Kidney epithelial cell (primary cell): Measurements from ENCODE around the gene THBS4. TPM values are rescaled to one million over a fixed set of nuclear protein-coding genes. Genes with fewer than 3 reads are reported as not detected.
"Not testable (repeated sequence)": the region's sequence is repeated elsewhere in the genome, so short reads cannot be mapped to it uniquely, and the experiment has no call there.

Source experiments
- DNase-seq: peaks from one replicate; pipeline ENCODE4 v3.0.0-alpha.2; 2010; ENCODE audit warnings: low read depth
- H3K27me3 ChIP-seq: 2 replicates; pipeline ENCODE4 v1.6.0; 2011; ENCODE audit warnings: low read length; ENCODE audit not compliant: control insufficient read depth, insufficient read depth
- H3K36me3 ChIP-seq: 2 replicates; pipeline ENCODE4 v1.5.1; 2011; ENCODE audit warnings: low read length; ENCODE audit not compliant: control insufficient read depth, insufficient read depth
- H3K4me3 ChIP-seq: 2 replicates; pipeline ENCODE4 v1.5.1; 2011; ENCODE audit warnings: low read depth, mild to moderate bottlenecking, control low read depth, low read length
- CTCF ChIP-seq: IDR thresholded peaks from 2 replicates; pipeline ENCODE4 v1.5.1; 2011; ENCODE audit warnings: mild to moderate bottlenecking, moderate library complexity, low read length, control low read depth, inconsistent platforms; ENCODE audit not compliant: insufficient read depth, poor library complexity, severe bottlenecking
- total RNA-seq: library from RNA; depleted of rRNA; stranded (reverse); fragments of >200 nt; gene quantifications from 2 replicates; pipeline ENCODE4 v1.2.3, GENCODE V29; 2015

Gene THBS4
- total RNA-seq, 1 donor from 2014 or later: 2.6 TPM

- no peak for TF ChIP-seq CTCF
- Histone ChIP-seq H3K4me3 (no peak overlapping the region), H3K36me3 (no peaks in the 10 kb centered on the region), H3K27me3 (no peaks in the 10 kb centered on the region)
- no peak for DNase-seq
Observed at GRCh38 chr5:80109646-80110478, 74.7 kb downstream of the THBS4 start.

GRCh38 chr5:80111376-80111990, 76.3 kb downstream of the THBS4 start:
- H3K27me3 ChIP-seq, H3K36me3 ChIP-seq, H3K4me3 ChIP-seq, DNase-seq: not testable (repeated sequence)

- no peaks in the 10 kb centered on the region for H3K36me3 ChIP-seq
- no peak for TF ChIP-seq CTCF
- DNase-seq: no peak
- H3K27me3 ChIP-seq: no peaks in the 10 kb centered on the region
- no peak overlapping the region for H3K4me3 ChIP-seq
Observed at GRCh38 chr5:80114860-80115259, 79.7 kb downstream of the THBS4 start.

GRCh38 chr5:80116000-80116399, 80.9 kb downstream of the THBS4 start:
- no peak for TF ChIP-seq CTCF
- no peak overlapping the region for H3K4me3 ChIP-seq

GRCh38 chr5:80116465-80116864, 81.3 kb downstream of the THBS4 start:
- no peak for DNase-seq
- TF ChIP-seq CTCF: no peak
- Histone ChIP-seq H3K27me3 (no peaks in the 10 kb centered on the region), H3K36me3 (no peaks in the 10 kb centered on the region), H3K4me3 (no peak overlapping the region)

More at GRCh38 chr5:80116000-80116399, 80.9 kb downstream of the THBS4 start:
- no peak for DNase-seq
- H3K27me3 ChIP-seq: no peaks in the 10 kb centered on the region
- no peaks in the 10 kb centered on the region for H3K36me3 ChIP-seq

- no peak for DNase-seq
- no peak for TF ChIP-seq CTCF
- Histone ChIP-seq H3K4me3 (no peak overlapping the region), H3K27me3 (no peaks in the 10 kb centered on the region), H3K36me3 (no peaks in the 10 kb centered on the region)
Observed at GRCh38 chr5:80117446-80117845, 82.3 kb downstream of the THBS4 start.
